Sigmoid colon (tissue), 7 donors: ENCODE data around the gene DOCK1. TPM values are rescaled to one million over a fixed set of nuclear protein-coding genes. Genes with fewer than 3 reads are reported as not detected.

ENCODE experiments used
- DNase-seq: peaks from one replicate; pipeline ENCODE4 v3.0.0-alpha.2; 2019
- H3K27ac ChIP-seq, 4 donors: fragments of 200-600 bp; sonication (generic); one replicate each; pipeline ENCODE4 v1.5.1; 2016 to 2019; ENCODE audit warnings: mild to moderate bottlenecking in 1 of 4
- H3K27me3 ChIP-seq, 3 donors: fragments of 200-600 bp; sonication (generic); one replicate each; pipeline ENCODE4 v1.5.1; 2019; ENCODE audit warnings: mild to moderate bottlenecking in 1 of 3
- H3K36me3 ChIP-seq, 4 donors: fragments of 200-600 bp; sonication (generic); one replicate each; pipeline ENCODE4 v1.5.1; 2016 to 2019
- H3K4me1 ChIP-seq, 4 donors: fragments of 200-600 bp; sonication (generic); one replicate each; pipeline ENCODE4 v1.5.1; 2017 to 2019
- H3K4me3 ChIP-seq, 4 donors: fragments of 200-600 bp; sonication (generic); one replicate each; pipeline ENCODE4 v1.5.1; 2017 to 2019; ENCODE audit warnings: mild to moderate bottlenecking in 2 of 4, moderate library complexity in 1 of 4
- H3K9me3 ChIP-seq, 4 donors: fragments of 200-600 bp in 3 of 4; sonication (generic) in 3 of 4; one replicate each; pipeline versions ENCODE4 v1.5.1 to v1.6.1; 2013 to 2019
- EP300 ChIP-seq, 4 donors: sonication (generic); formaldehyde crosslinking; IDR thresholded peaks; one replicate each; pipeline ENCODE4 v1.6.1; 2017; ENCODE audit warnings: antibody characterized with exemption in 4 of 4
- POLR2A ChIP-seq, 2 donors: fragments of 450-650 bp; IDR thresholded peaks; one replicate each; pipeline ENCODE4 v1.6.1; 2016; ENCODE audit warnings: antibody characterized with exemption in 2 of 2, mild to moderate bottlenecking in 2 of 2, moderate library complexity in 2 of 2
- POLR2AphosphoS5 ChIP-seq, 4 donors: sonication (generic); formaldehyde crosslinking; IDR thresholded peaks; one replicate each; pipeline ENCODE4 v1.6.1; 2017; ENCODE audit warnings: antibody characterized with exemption in 4 of 4
- WGBS, 2 donors: extraction: QIAGEN DNeasy Blood & Tissue Kit; methylation state at CpG; one replicate each; pipeline ENCODE4 v1.1.7; 2013; 5-methylcytosine and 5-hydroxymethylcytosine counted together
- intact Hi-C: fragments of 100-400 bp; cut with DNase I; formaldehyde crosslinking; loops from one replicate; pipeline ENCODE4 v1.15.1; 2023
- polyA plus RNA-seq, 3 donors: library from polyadenylated mRNA; stranded (reverse); fragments of 200-250 nt; gene quantifications; one replicate each; pipeline ENCODE4 v1.2.3, GENCODE V29; 2013
- total RNA-seq, 4 donors: library from RNA; depleted of rRNA; stranded (reverse); fragments of >200 nt; gene quantifications; one replicate each; pipeline ENCODE4 v1.1.0, GENCODE V29; 2016
- TF ChIP-seq, protein P1 (sequence below), 4 experiments: fragments of 450-650 bp in 3 of 4; fragments of 200-600 bp in 1 of 4; IDR thresholded peaks; one replicate each; pipeline ENCODE4 v1.5.1; 2016 to 2019; ENCODE audit warnings: antibody characterized with exemption in 4 of 4, mild to moderate bottlenecking in 3 of 4, moderate library complexity in 2 of 4
- donor health status: healthy with polysubstance abuse.
- donor health status: Bipolar disorder and iron deficiency.
- donor health status: healthy.

The DOCK1 gene
- total and polyA plus RNA-seq, 7 donors = 15.0 to 53.7 (median 40.2) TPM

DNA sequence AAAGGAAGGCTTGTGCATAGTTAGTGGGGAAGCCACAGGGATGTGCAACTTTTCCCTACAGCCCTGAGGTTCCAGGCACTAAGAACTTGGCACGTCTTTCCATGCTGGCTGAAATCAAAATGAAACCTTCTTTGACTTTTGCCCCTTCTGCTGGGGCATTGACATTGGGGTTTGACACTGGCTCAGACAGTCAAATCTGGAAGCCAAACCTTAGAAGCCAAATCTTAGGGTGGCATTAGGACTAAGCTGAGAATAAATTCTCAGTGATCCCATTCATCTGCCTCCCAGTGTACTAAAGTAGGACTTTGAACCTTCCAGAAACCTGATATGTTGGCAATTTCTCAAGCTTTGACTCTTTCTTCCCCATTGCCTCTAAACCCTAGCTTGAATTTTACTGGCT lies 322.4 kb downstream of the DOCK1 start:
- no peaks in the 10 kb centered on the region for H3K9me3 ChIP-seq
- H3K4me1 ChIP-seq = no peaks in the 10 kb centered on the region
- intact Hi-C loops = no loop called here
- H3K27me3 ChIP-seq = no peaks in the 10 kb centered on the region
- no peak for TF ChIP-seq POLR2AphosphoS5 (IDR thresholded peaks at IDR 0.05)
- TF ChIP-seq POLR2A (IDR thresholded peaks at IDR 0.05) = no peak
- no peak for TF ChIP-seq EP300 (IDR thresholded peaks at IDR 0.05)
- TF ChIP-seq, protein P1, sequence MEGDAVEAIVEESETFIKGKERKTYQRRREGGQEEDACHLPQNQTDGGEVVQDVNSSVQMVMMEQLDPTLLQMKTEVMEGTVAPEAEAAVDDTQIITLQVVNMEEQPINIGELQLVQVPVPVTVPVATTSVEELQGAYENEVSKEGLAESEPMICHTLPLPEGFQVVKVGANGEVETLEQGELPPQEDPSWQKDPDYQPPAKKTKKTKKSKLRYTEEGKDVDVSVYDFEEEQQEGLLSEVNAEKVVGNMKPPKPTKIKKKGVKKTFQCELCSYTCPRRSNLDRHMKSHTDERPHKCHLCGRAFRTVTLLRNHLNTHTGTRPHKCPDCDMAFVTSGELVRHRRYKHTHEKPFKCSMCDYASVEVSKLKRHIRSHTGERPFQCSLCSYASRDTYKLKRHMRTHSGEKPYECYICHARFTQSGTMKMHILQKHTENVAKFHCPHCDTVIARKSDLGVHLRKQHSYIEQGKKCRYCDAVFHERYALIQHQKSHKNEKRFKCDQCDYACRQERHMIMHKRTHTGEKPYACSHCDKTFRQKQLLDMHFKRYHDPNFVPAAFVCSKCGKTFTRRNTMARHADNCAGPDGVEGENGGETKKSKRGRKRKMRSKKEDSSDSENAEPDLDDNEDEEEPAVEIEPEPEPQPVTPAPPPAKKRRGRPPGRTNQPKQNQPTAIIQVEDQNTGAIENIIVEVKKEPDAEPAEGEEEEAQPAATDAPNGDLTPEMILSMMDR (IDR thresholded peaks at IDR 0.05) = no peak
- DNase-seq = no peak
- 54 to 84% methylated on average over 1 of the region's 1 CpG for WGBS, 2 donors
- no peaks in the 10 kb centered on the region for H3K36me3 ChIP-seq
- no peak overlapping the region for H3K4me3 ChIP-seq
- no peak overlapping the region for H3K27ac ChIP-seq

- intact Hi-C loops = no loop called here
- DNase-seq = no peak
- no peak overlapping the region for H3K4me3 ChIP-seq
- WGBS, 2 donors = 75 to 80% methylated on average over 12 of the region's 12 CpGs
- no peaks in the 10 kb centered on the region for H3K36me3 ChIP-seq
- no peaks in the 10 kb centered on the region for H3K27me3 ChIP-seq
- H3K9me3 ChIP-seq = no peaks in the 10 kb centered on the region
- no peak overlapping the region for H3K27ac ChIP-seq
- no peaks in the 10 kb centered on the region for H3K4me1 ChIP-seq
- TF ChIP-seq, protein P1 (IDR thresholded peaks at IDR 0.05) = no peak
- TF ChIP-seq POLR2A (IDR thresholded peaks at IDR 0.05) (no peak), EP300 (IDR thresholded peaks at IDR 0.05) (no peak), POLR2AphosphoS5 (IDR thresholded peaks at IDR 0.05) (no peak)
These were observed 323.1 kb downstream of the DOCK1 start for GRCh38 chr10:127228195-127228787.

- H3K27ac ChIP-seq = no peak overlapping the region
- H3K36me3 ChIP-seq = no peaks in the 10 kb centered on the region
- WGBS, 2 donors = 93 to 97% methylated on average over 1 of the region's 1 CpG
- H3K27me3 ChIP-seq = no peaks in the 10 kb centered on the region
- no peak for TF ChIP-seq POLR2AphosphoS5 (IDR thresholded peaks at IDR 0.05)
- TF ChIP-seq, protein P1 (IDR thresholded peaks at IDR 0.05) = no peak
- no peak for TF ChIP-seq EP300 (IDR thresholded peaks at IDR 0.05)
- TF ChIP-seq POLR2A (IDR thresholded peaks at IDR 0.05) = no peak
- intact Hi-C loops = no loop called here
- no peak for DNase-seq
- no peak overlapping the region for H3K4me3 ChIP-seq
- H3K9me3 ChIP-seq = no peaks in the 10 kb centered on the region
- H3K4me1 ChIP-seq = no peaks in the 10 kb centered on the region
These were observed 329.1 kb downstream of the DOCK1 start for GRCh38 chr10:127234306-127234800.

GRCh38 chr10:127236266-127236665 lies 331.0 kb downstream of the DOCK1 start:
- 78 to 88% methylated on average over 3 of the region's 3 CpGs for WGBS, 2 donors
- H3K27ac ChIP-seq = no peak overlapping the region
- H3K36me3 ChIP-seq = no peaks in the 10 kb centered on the region
- intact Hi-C loops = no loop called here
- no peak overlapping the region for H3K4me3 ChIP-seq
- H3K9me3 ChIP-seq = no peaks in the 10 kb centered on the region
- no peaks in the 10 kb centered on the region for H3K4me1 ChIP-seq
- TF ChIP-seq EP300 (IDR thresholded peaks at IDR 0.05) (no peak), POLR2A (IDR thresholded peaks at IDR 0.05) (no peak), POLR2AphosphoS5 (IDR thresholded peaks at IDR 0.05) (no peak)
- TF ChIP-seq, protein P1 (IDR thresholded peaks at IDR 0.05) = no peak
- no peak for DNase-seq
- no peaks in the 10 kb centered on the region for H3K27me3 ChIP-seq

DNA sequence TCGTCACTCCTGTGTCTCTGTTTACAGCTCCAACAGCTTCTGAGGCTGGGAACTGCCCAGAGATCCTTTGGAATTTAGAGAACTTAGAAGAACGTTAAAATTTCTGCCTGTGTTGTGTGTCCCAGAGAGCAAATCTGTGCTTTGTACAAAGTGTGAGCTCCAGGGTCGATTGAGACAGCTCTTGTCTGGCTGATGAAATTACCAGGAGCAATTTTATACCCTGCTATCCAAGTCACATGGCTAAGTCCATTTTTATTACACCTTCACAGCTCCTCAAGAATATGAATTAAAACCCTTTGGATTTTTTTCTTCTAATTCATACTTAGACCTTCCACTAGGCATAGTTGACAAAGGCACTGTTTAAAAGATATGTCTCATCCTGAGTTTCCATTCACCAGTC lies 337.7 kb downstream of the DOCK1 start:
- intact Hi-C loops = no loop called here
- Histone ChIP-seq H3K4me3 (no peak overlapping the region), H3K4me1 (no peaks in the 10 kb centered on the region), H3K27me3 (no peaks in the 10 kb centered on the region), H3K27ac (no peak overlapping the region), H3K9me3 (no peaks in the 10 kb centered on the region), H3K36me3 (peaks cover 0 to 3% (median 0%) of the 10 kb centered on the region in 4 donors)
- TF ChIP-seq, protein P1 (IDR thresholded peaks at IDR 0.05) = no peak
- TF ChIP-seq EP300 (IDR thresholded peaks at IDR 0.05) (no peak), POLR2A (IDR thresholded peaks at IDR 0.05) (no peak)
- WGBS, 2 donors = 61 to 78% methylated on average over 3 of the region's 3 CpGs
- DNase-seq = no peak
